HG03575 (cell line): ENCODE results near the gene RGS7.
"Not testable (repeated sequence)": the region's sequence is repeated elsewhere in the genome, so short reads cannot be mapped to it uniquely, and the experiment has no call there.

Source experiments
- ATAC-seq: cut with Tn5 transposase; IDR thresholded peaks from one replicate; pipeline ENCODE4 v1.9.1; 2021; ENCODE audit not compliant: unreplicated experiment, insufficient number of reproducible peaks, low FRiP score; ENCODE audit errors: extremely low read depth

The RGS7 gene

DNA sequence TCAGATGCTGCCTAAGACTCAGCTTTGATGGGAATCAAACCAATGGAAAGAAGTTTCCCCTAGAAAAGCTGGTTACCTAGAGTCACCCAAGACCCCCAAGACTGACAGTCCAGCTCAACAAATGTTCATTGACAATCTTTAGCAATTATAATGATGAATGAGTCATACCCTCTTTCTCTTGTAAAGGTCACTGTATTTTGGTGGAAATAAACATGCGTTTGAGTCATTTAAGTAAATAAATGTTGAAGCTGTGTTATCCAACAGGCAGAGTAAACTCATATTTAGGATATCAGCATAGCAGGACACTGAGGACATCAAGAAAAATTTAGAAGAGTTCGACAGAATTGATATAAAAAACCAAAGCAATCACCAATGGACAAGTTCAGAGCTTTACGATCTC, 295.9 kb downstream of the RGS7 start:
- no peak for ATAC-seq

DNA sequence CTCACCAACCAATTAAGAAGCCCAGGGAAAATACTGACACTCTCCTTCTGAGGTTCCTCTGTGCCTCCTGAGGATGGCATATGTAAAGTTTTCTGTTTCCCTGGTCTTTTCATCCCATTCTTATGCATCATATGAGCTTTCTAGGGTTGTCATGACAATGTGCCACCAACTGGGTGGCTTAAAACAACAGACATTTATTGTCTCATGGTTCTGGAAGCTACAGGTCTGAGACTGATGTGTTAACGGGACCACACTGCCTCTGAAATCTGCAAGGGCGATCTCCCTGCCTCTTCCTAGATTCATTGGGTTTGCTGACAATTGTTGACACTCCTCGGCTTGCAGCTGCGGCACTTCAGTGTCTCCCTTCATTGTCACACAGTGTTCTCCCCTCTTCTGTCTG, 308.4 kb downstream of the RGS7 start:
- ATAC-seq, result no peak

DNA sequence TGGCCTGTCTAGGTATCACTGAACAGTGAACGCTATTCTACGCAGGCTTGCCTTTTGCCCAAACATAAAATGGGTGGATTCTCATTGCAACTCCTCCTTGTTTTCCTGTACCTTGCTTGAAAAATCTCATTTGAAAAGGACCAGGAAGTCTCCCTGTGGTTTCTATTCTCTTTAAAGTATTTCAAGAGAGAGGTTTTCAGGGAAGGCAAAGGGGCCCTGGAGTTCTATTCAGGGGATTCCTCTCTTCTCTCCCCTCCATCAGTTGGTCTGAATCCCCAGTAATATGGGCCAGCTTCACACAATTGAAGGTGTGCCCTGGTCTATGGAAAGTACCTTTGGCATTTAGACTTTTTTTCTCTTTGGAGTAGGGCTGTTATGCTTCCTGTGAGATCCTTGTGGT, 311.3 kb downstream of the RGS7 start:
- no peak for ATAC-seq

DNA sequence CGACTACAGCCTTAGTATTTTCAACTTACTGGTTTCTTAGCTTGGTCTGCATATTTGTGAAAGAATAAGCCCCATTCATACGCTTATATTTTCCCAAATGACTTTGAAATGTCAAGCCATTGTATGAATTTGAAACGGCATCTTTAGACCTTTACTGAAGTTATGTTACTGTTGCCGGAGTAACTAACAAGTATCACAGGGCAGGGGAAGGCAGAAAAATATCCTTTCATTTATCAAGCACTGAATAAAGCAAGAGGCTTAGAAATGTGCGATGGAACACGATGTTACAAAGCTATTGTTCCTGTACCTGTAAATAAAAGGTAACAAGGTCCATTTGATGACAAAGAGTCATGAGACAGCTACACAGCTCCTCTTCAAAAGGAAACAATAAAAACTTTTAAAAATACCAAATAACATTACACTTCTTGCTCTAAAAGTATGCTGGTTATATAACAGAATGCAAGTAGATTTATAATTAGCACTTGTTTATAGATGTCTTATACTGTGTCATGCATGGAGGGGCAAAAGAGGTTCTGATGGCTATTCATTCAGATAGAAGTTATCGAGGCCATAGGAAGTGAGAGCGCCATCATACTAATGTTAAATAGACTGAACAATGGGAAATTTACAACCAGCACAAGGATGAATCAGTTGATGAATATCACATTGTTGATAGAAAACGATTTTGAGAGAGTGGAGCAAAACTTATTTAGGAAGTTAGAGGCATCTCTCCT, 322.6 kb downstream of the RGS7 start:
- ATAC-seq, result no peak

DNA sequence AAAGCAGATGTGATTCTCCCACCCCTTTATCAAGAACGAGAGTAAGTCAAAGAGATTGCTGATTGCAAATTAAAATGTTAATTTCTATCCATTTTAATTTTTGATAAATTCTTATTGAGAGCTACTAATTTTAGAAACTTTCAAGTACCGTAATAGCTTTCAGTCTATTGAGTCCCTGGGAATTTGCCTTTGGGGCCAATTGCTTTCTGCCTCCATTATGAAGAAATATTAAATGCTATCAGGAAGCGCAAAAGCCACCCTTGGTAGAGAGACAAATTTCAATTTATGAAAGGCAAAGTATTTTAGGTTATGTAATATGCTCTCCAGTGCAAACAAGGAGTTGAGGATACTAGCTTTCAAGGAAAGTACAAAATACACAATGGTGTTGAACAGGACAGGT, 332.2 kb downstream of the RGS7 start:
- no peak for ATAC-seq

DNA sequence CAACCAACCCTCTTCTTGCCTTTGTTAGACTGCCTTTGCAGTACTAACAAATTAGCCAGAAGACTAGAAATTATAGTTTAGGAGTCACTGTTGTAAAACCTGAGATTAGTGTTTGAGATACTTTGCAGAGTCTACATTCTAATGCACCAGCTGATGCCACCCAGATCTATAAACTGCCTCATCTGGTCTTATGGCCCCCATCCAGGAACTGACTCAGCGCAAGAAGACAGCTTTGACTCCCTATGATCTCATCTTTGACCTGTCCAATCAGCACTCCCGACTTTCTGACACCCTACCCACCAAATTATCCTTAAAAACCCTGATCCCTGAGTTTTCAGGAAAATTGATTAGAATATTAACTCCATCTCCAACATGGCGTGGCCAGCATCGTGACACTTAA, 334.6 kb downstream of the RGS7 start:
- no peak for ATAC-seq

DNA sequence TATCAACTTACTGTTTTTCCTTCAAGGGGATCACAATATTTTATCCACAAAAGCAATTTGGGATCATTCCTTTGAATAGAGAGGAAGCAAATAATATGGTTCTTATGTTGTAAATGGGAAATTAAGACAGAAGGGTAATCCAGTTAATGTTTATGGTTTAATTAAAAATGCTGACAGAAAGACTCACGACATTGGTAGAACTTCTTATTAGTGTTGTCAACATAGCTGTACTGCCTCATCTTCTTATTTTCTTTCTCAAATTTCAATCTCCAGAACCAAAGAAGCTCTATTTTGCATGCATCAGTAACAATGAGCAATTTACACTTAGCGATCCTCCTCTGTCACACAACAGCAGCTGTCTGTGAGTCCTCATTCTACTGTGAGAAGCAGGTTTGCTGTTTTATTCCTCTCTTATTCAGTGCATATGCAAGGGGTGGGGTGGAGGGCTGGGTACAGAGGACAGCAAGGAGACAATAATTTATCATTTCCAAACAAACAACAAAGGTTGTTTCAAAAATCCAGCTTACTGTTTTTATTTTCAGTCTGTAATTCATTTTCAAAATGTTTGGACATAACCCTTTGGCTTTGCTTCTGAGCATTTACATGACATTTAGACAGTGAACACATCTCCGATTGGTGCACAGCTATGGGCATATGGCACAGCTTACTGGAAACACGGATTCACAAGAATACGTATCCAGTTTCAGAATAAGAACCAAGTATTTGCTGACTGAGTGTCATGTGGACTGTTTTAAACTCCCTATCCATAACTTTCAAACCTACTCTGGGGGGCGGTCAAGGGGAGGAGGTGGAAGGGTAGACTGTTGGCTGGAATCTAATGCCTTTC, 335.9 kb downstream of the RGS7 start:
- ATAC-seq, result no peak

DNA sequence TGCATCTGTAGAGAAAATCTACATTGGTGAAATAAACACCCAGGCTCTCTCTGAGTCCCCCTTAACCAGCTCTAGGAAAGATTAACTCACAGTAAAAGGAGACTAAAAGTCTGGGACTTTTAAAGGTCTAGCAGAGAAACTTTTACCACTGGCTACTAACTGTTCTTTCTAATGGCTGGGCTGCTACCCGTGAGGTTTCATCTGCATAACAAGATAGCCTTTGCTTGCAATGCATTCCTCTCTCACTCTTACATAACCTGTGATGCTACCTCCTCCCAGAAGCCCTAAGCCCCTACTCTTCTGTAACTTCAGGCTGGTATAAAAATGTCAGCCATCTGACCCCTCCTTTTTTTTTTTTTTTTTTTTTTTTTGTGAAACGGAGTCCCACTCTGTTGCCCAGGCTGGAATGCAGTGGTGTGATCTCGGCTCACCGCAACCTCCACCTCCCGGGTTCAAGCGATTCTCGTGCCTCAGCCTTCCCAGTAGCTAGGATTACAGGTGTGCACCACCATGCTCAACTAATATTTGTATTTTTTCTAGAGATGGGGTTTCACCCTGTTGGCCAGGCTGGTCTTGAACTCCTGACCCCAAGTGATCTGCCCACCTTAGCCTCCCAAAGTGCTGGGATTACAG, 344.2 kb downstream of the RGS7 start:
- ATAC-seq, result no peak

DNA sequence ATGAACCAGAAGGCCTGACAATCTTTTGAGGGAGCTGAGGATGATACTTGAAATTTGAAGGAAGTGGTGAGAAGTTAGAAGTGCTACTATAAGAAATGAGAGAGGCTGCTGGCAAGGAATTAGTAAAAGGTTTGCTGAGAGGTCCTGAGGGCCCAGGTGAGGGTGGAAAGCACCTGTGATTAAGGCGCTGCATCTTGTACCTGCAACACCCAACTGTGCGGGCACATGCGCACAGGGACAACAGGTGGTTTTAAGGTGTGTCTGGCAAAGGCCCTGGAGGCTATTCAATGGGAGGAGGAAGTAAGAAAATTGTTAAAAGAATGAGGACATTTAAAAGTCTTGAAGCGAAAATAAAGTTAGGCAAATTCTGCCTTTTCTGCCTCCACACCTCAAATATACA, 349.3 kb downstream of the RGS7 start:
- no peak for ATAC-seq

DNA sequence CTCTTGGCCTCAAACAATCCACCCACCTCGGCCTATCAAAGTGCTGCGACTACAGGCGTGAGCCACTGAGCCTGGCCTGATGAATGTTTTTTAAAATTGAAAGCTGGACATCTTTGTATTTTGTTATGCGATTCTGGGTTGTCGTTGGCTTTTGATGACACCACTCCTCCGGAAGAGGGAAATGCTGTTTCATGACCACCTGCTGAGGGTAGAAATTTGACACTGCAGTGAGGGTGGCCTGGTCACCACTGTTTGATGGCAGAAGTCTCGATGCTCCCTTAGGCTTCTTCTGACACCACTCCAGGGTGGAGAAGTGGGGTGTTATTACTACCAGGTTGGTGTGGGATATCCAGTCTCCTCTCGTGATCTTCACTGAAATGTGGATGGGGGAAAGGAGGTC, 357.2 kb downstream of the RGS7 start:
- no peak for ATAC-seq

DNA sequence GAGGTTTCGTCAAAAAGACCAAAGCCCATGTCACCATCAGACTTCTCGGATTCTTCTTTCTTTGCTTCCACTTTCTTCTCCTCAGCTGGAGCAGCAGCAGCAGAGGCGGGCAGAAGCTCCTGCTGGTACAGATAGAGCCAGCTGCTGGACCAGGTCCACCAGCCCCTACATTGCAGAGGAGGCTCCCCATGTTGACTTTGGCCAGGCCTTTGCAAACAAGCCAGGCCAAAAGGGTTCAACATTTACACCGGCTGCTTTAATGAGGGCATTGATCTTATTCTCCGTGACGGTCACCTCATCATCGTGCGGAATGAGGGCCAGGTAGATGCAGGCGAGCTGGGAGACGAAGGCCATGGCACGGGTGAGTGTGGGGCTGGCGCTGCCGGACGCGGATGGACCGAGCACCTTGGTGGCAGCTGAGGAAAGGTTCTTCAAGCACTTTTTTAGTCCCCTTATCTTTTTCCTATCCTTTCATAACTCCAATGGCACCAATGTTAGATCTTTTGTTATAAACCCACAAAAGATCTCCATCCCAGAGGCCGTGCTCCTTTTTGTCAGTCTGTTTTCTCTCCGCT, 358.5 kb downstream of the RGS7 start:
- no peak for ATAC-seq

DNA sequence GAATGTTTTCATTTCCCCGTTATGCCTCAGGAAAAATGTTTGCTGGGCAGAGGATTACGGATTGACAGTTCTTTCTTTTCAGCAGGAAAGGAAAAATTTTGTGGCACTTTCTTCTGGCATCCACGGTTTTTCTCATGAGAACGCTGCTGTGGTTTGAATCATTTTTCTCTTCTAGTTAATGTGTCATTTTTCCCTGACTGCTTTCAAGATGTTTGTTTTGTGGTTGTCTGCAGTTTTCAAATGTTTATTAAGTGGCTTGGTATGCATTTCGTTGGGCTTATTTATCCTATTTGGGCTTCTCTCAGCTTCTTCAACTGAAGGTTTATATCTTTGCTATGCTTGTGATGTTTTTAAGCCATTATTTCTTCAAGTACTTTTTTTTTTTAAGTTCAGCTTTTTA, 359.0 kb downstream of the RGS7 start:
- ATAC-seq, result no peak

DNA sequence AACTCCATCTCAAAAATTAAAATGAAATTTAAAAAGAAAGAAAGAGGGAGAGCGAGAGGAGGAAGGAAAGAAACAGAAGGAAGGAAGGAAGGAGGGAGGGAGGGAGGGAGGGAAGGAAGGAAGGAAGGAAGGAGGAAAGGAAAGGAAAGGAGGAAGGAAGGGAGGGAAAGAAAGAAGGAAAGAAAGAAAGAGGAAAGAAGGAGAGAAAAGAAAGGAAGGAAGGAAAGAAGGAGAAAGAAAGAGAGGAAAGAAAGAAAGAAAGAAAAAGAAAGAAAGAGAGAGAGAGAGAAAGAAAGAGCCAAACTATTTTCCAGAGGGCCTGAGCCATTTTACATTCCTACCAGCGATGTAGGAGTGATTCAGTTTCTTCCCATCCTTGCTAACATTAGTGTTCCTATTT, 364.0 kb downstream of the RGS7 start:
- no peak for ATAC-seq

DNA sequence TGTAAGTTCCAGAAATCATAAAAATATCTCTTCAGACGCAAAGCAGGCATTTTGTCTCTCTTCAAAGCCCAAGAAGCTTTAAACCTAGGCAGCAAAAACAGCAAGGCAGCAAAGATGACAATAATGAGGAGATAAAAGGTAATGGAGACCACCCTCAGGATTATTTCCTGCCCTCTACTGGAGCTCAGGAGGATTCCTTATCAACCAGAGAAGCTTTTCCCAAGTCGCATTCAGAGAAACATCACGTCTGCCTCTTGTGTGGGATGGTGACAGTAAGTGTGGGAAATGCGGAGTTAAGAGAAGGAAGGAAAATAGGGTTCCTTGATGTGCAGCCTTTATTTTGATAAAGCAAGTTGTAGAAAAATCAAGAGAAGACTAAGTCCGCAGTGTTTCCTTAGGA, 365.8 kb downstream of the RGS7 start:
- ATAC-seq, result no peak

DNA sequence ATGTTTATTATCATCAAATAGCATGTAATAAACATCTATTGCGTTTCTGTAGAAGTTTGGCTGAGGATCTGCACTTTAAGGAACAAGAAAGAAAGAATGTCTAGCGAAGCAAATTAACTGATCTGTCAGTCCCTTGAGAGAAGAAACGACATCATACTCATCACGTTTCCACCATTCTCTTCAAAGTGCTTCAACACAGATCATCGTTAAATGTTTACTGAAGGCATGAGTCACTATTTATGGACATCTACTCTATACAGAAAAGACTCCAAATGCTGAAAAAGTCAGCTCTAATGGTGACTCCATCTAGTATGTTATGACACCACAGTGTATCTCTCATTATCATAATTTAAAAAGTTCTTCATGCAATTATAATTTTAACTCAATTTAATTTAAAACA, 369.1 kb downstream of the RGS7 start:
- no peak for ATAC-seq

DNA sequence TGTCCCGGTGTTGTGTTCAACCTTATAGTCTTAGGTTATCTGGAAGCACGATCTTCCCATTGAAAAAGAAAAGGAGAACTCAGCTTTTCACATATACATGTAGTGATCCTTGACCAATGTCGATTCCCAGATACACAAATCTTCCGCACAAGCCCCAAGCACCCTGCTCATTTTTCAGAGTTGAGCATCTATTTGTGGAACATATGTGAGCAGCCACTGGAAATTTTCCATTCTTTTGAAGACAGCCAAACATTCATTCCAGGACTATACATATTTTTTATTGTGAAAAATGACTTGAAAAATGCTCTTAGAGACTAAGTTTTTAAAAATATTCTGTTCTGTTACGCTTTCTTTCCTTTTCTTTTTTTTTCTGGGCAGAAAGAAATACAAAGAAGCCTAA, 371.9 kb downstream of the RGS7 start:
- no peak for ATAC-seq

DNA sequence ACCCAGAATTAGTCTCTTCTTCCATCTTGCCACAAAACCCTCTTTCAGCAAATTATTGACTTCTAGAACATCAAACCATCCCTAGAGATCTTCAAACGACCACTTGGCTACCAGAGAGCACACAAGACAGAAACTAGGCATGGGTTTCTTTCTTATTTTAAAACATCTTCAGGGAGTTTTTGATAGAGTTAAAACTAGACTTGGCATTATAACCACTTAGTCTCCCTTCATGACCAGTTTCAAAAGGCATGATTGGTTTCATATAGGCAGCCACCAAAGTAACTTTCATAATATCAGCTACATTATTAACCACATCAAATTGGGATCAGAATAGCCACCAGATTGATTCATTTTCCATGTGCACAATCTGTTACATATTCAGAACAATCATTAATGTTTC, 376.7 kb downstream of the RGS7 start:
- no peak for ATAC-seq

DNA sequence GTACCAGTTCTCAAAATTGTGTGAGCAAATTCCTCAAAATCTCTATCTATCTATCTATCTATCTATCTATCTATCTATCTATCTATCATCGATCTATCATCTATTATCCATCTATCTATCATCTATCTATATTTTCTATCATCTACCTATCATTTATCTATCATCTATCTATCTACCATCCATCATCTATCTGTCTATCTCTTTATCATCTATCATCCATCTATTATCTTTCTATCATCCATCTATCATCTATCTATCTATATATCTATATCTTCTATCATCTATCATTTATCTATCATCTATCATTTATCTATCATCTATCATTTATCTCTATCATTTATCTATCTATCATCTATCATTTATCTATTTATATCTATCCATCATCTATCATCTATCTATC, 380.3 kb downstream of the RGS7 start:
- ATAC-seq, result no peak

DNA sequence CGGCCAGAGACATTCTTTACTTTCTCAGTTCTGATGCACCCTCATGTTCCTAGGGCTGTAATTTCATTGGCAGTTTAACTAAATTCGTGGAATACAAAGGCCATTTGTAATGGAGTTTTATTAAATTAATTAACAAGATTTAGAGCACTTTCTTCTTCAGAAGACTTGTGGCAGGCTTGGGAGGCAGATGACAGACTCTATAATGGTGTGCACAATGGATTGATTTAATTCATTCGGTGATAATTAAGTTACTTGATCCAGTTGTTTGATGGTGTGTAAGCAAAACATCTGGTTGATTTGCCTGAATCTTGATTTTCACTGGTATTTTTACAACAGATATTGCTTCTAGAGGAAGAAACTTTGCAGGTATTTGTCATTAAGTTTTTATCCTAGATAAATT, 383.1 kb downstream of the RGS7 start:
- ATAC-seq, result no peak

DNA sequence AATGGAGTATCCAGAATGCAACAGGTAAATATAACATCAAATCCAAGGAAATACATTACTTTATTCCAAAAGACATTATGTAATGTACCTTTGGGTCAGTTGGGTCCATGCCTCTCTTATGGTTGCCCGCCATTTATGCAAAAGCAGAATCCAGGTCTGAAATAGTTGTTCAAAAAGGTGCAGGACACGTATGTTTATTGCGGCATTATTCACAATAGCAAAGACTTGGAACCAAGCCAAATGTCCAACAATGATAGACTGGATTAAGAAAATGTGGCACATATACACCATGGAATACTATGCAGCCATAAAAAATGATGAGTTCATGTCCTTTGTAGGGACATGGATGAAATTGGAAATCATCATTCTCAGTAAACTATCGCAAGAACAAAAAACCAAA, 384.9 kb downstream of the RGS7 start:
- not testable (repeated sequence) for ATAC-seq
